HepG2 (cell line): Measurements from ENCODE around the gene WDR5B. TPM values are rescaled to one million over a fixed set of nuclear protein-coding genes. Genes with fewer than 3 reads are reported as not detected.

Source experiments
- CENPBD1 ChIP-seq: sonication (generic); formaldehyde crosslinking; IDR thresholded peaks from 2 replicates; pipeline ENCODE4 v1.8.0; 2022; ENCODE audit warnings: missing genetic modification reagents, low read depth, mild to moderate bottlenecking, borderline replicate concordance
- E2F2 ChIP-seq: sonication (generic); formaldehyde crosslinking; IDR thresholded peaks from 2 replicates; pipeline ENCODE4 v1.4.0; 2020; ENCODE audit warnings: missing genetic modification reagents, borderline replicate concordance
- GMEB2 ChIP-seq: IDR thresholded peaks from 2 replicates; pipeline ENCODE4 v1.6.1; 2016; ENCODE audit warnings: missing biosample characterization, missing genetic modification reagents, low read depth
- GPN1 ChIP-seq: sonication (generic); formaldehyde crosslinking; IDR thresholded peaks from 2 replicates; pipeline ENCODE4 v1.5.1; 2020; ENCODE audit warnings: missing genetic modification reagents, borderline replicate concordance
- HBP1 ChIP-seq: IDR thresholded peaks from 2 replicates; pipeline ENCODE4 v1.6.1; 2016; ENCODE audit warnings: low read depth, control low read depth
- KLF11 ChIP-seq: IDR thresholded peaks from 2 replicates; pipeline ENCODE4 v1.6.1; 2016; ENCODE audit warnings: missing compliant biosample characterization
- KMT2B ChIP-seq: IDR thresholded peaks from 2 replicates; pipeline ENCODE4 v1.6.1; 2016; ENCODE audit warnings: missing genetic modification reagents, missing compliant biosample characterization
- MAX ChIP-seq: IDR thresholded peaks from 2 replicates; pipeline ENCODE4 v1.6.1; 2012; ENCODE audit warnings: inconsistent platforms
- NCOA5 ChIP-seq: sonication (generic); formaldehyde crosslinking; IDR thresholded peaks from 2 replicates; pipeline ENCODE4 v1.4.0; 2020; ENCODE audit warnings: missing genetic modification reagents
- REXO4 ChIP-seq: sonication (generic); formaldehyde crosslinking; IDR thresholded peaks from 2 replicates; pipeline ENCODE4 v1.8.0; 2022; ENCODE audit warnings: missing genetic modification reagents, mild to moderate bottlenecking, borderline replicate concordance
- SNAI1 ChIP-seq: sonication (generic); formaldehyde crosslinking; IDR thresholded peaks from 2 replicates; pipeline ENCODE4 v1.5.0; 2020; ENCODE audit warnings: mild to moderate bottlenecking, missing genetic modification reagents, borderline replicate concordance
- SRSF9 ChIP-seq: fragments of 200-400 bp; formaldehyde crosslinking; IDR thresholded peaks from 2 replicates; pipeline ENCODE4 v1.6.1; 2018; ENCODE audit warnings: borderline replicate concordance, mild to moderate bottlenecking, low read depth, low read length; ENCODE audit not compliant: insufficient read depth, poor library complexity, severe bottlenecking
- TFDP2 ChIP-seq: sonication (generic); formaldehyde crosslinking; IDR thresholded peaks from 2 replicates; pipeline ENCODE4 v1.4.0; 2020; ENCODE audit warnings: missing genetic modification reagents
- THAP9 ChIP-seq: sonication (generic); formaldehyde crosslinking; IDR thresholded peaks from 2 replicates; pipeline ENCODE4; 2020; ENCODE audit warnings: missing genetic modification reagents, mild to moderate bottlenecking, borderline replicate concordance
- YY1 ChIP-seq: IDR thresholded peaks from 2 replicates; pipeline ENCODE4 v1.6.1; 2011; ENCODE audit warnings: low read length, low read depth, moderate library complexity, mild to moderate bottlenecking; ENCODE audit not compliant: insufficient read depth, insufficient replicate concordance
- ZFP37 ChIP-seq: sonication (generic); formaldehyde crosslinking; IDR thresholded peaks from 2 replicates; pipeline ENCODE4 v1.4.0; 2020; ENCODE audit warnings: missing genetic modification reagents, borderline replicate concordance
- ZSCAN5A ChIP-seq: sonication (generic); formaldehyde crosslinking; IDR thresholded peaks from 2 replicates; pipeline ENCODE4 v1.8.0; 2022; ENCODE audit warnings: mild to moderate bottlenecking, missing genetic modification reagents, borderline replicate concordance
- polyA plus RNA-seq, 8 experiments: library from polyadenylated mRNA; depleted of rRNA in 3 of 8; stranded (reverse) in 7 of 8; unstranded in 1 of 8; fragments of >200 nt; fragmentation: Illumina TruSeq in 4 of 8; extraction: Trizol in 4 of 8; gene quantifications; 2 replicates each; pipeline versions ENCODE4 v1.2.1 to v1.2.3, GENCODE V29; 2011 to 2016; ENCODE audit warnings: low read depth in 4 of 8, missing spikeins in 1 of 8, mixed read lengths in 1 of 8; ENCODE audit not compliant: insufficient read depth in 1 of 8
- total RNA-seq, 5 experiments: library from RNA; depleted of rRNA; stranded (reverse); fragments of >200 nt; fragmentation: Illumina TruSeq; extraction: Trizol; gene quantifications; 2 replicates each; pipeline ENCODE4 v1.2.3, GENCODE V29; 2016; ENCODE audit warnings: low read depth in 1 of 5

The WDR5B gene
- total and polyA plus RNA-seq, 2 of the 13 experiments (the other 11 are each of a cell fraction or from before 2014, with no cell fraction given), result 2.5 to 3.6 TPM

GRCh38 chr3:122391681-122392446, 24.0 kb downstream of the WDR5B start (continued):
- no peak for TF ChIP-seq THAP9 (CRISPR knock-in tag)
- TF ChIP-seq GPN1, result no peak
- TF ChIP-seq YY1, result no peak
- TF ChIP-seq ZFP37 (CRISPR knock-in tag), result no peak
- TF ChIP-seq NCOA5 (CRISPR knock-in tag), result no peak
- TF ChIP-seq KLF11 (CRISPR knock-in tag), result no peak
- TF ChIP-seq ZSCAN5A (CRISPR knock-in tag), result no peak
- TF ChIP-seq E2F2 (CRISPR knock-in tag), result no peak
- no peak for TF ChIP-seq GMEB2 (CRISPR knock-in tag)
- TF ChIP-seq HBP1, result no peak
- TF ChIP-seq MAX, result no peak
- TF ChIP-seq SNAI1, result no peak
- no peak for TF ChIP-seq SRSF9
- no peak for TF ChIP-seq CENPBD1
- no peak for TF ChIP-seq TFDP2 (CRISPR knock-in tag)
- no peak for TF ChIP-seq REXO4
- TF ChIP-seq KMT2B, result no peak
